Fibroblast of the aortic adventitia (primary cell): ENCODE measurements around the gene BTNL8. TPM values are rescaled to one million over a fixed set of nuclear protein-coding genes. Genes with fewer than 3 reads are reported as not detected.

Experiments used
- DNase-seq: peaks from one replicate; pipeline ENCODE4 v3.0.0-alpha.2; 2010; ENCODE audit warnings: low read depth
- H3K4me3 ChIP-seq: 2 replicates; pipeline ENCODE4 v1.5.1; 2011; ENCODE audit warnings: low read depth, mild to moderate bottlenecking, control low read depth, low read length, moderate library complexity
- CTCF ChIP-seq: IDR thresholded peaks from 2 replicates; pipeline ENCODE4 v1.5.1; 2011; ENCODE audit warnings: mild to moderate bottlenecking, low read length, control low read depth, inconsistent platforms; ENCODE audit not compliant: insufficient read depth
- small RNA-seq: library from RNA; depleted of rRNA; stranded (forward); fragments of <200 nt; gene quantifications from one replicate; pipeline ENCODE3, GENCODE V24; 2012
- total RNA-seq: library from RNA; depleted of rRNA; stranded (reverse); fragments of >200 nt; gene quantifications from 2 replicates; pipeline ENCODE4 v1.2.3, GENCODE V29; 2012; ENCODE audit warnings: low replicate concordance

BTNL8 gene
- total RNA-seq, 1 donor = not detected

- H3K4me3 ChIP-seq = no peak overlapping the region
- no peak for DNase-seq
- no peak for TF ChIP-seq CTCF
Observed at GRCh38 chr5:180977852-180978251, 78.9 kb downstream of the BTNL8 start.

GRCh38 chr5:180982008-180982741 lies 83.2 kb downstream of the BTNL8 start:
- no peak for TF ChIP-seq CTCF
- H3K4me3 ChIP-seq = no peak overlapping the region
- DNase-seq = no peak

GRCh38 chr5:180988016-180988415 lies 89.1 kb downstream of the BTNL8 start:
- no peak for TF ChIP-seq CTCF
- H3K4me3 ChIP-seq = no peak overlapping the region
- no peak for DNase-seq

- no peak for DNase-seq
- H3K4me3 ChIP-seq = no peak within 1 kb of the TSS
- TF ChIP-seq CTCF = no peak
Observed at GRCh38 chr5:180988592-180988991, 89.6 kb downstream of the BTNL8 start, which contains the start of gene BTNL3. BTNL3 (plus strand) TSS chr5:180988846; CDS start chr5:180989029, 183 bp downstream.

GRCh38 chr5:180990086-180990881 lies 91.3 kb downstream of the BTNL8 start:
- no peak for TF ChIP-seq CTCF
- H3K4me3 ChIP-seq = no peak overlapping the region

GRCh38 chr5:180990882-180991242 lies 91.9 kb downstream of the BTNL8 start:
- no peak for DNase-seq
- no peak overlapping the region for H3K4me3 ChIP-seq
- no peak for TF ChIP-seq CTCF

More at GRCh38 chr5:180990086-180990881, 91.3 kb downstream of the BTNL8 start:
- no peak for DNase-seq

Small RNA genes lying within 50 kb of the gene (small RNA-seq; reads per million reads assigned to genes)
- gene RF00019 (not detected), gene RPS29P12 (not detected)

Other genes starting within 250 kb of the BTNL8 start
- 0.09 TPM in 1 of 2 replicates, not detected in the other for gene FLT4, start 249.6 kb upstream of the BTNL8 start, total RNA-seq
- gene OR2Y1, start 159.1 kb upstream of the BTNL8 start, total RNA-seq = not detected in 2 replicates
- 79.4 and 81.1 TPM in 2 replicates for gene MGAT1, start 96.4 kb upstream of the BTNL8 start, total RNA-seq
- gene ZFP62, start 37.9 kb upstream of the BTNL8 start, total RNA-seq = 14.7 and 19.4 TPM in 2 replicates
- not detected in 2 replicates for gene BTNL3, start 89.7 kb downstream of the BTNL8 start, total RNA-seq
- gene BTNL9, start 141.1 kb downstream of the BTNL8 start, total RNA-seq = not detected in 2 replicates
- not detected in 2 replicates for gene OR2V1, start 232.0 kb downstream of the BTNL8 start, total RNA-seq
- gene OR2V2, start 248.4 kb downstream of the BTNL8 start, total RNA-seq = not detected in 2 replicates